Measurements from ENCODE around the gene DMWD.

The DMWD gene

GRCh38 chr19:45773384-45773783, 19.3 kb downstream of the DMWD start:
- no peak overlapping the region for H3K27ac ChIP-seq (ENCODE audit: low read depth, low read length)
- H3K36me3 ChIP-seq (ENCODE audit: insufficient read depth, low read length), result peaks cover 47% of the 10 kb centered on the region
- H3K27me3 ChIP-seq (ENCODE audit: control insufficient read depth in 1 of 2, insufficient read depth in 2 of 2, low read length in 2 of 2), result no peaks in the 10 kb centered on the region
- peaks cover 8% of the 10 kb centered on the region for H3K4me1 ChIP-seq (ENCODE audit: insufficient read depth, low read length)
- H3K9ac ChIP-seq (ENCODE audit: low read length), result no peak overlapping the region
- no peak overlapping the region for H3K4me3 ChIP-seq (ENCODE audit: low read depth in 1 of 2, low read length in 2 of 2)
- no peaks in the 10 kb centered on the region for H3K9me3 ChIP-seq (ENCODE audit: low read length)

GRCh38 chr19:45772912-45773311, 19.7 kb downstream of the DMWD start:
- no peak overlapping the region for H3K9ac ChIP-seq (ENCODE audit: low read length)
- H3K27me3 ChIP-seq (ENCODE audit: control insufficient read depth in 1 of 2, insufficient read depth in 2 of 2, low read length in 2 of 2), result no peaks in the 10 kb centered on the region
- no peak overlapping the region for H3K4me3 ChIP-seq (ENCODE audit: low read depth in 1 of 2, low read length in 2 of 2)
- peaks cover 7% of the 10 kb centered on the region for H3K4me1 ChIP-seq (ENCODE audit: insufficient read depth, low read length)
- peaks cover 43% of the 10 kb centered on the region for H3K36me3 ChIP-seq (ENCODE audit: insufficient read depth, low read length)
- H3K27ac ChIP-seq (ENCODE audit: low read depth, low read length), result no peak overlapping the region
- no peaks in the 10 kb centered on the region for H3K9me3 ChIP-seq (ENCODE audit: low read length)

GRCh38 chr19:45772130-45772840, 20.4 kb downstream of the DMWD start:
- Histone ChIP-seq H3K4me1 (ENCODE audit: insufficient read depth, low read length) (peaks cover 7% of the 10 kb centered on the region), H3K27me3 (ENCODE audit: control insufficient read depth in 1 of 2, insufficient read depth in 2 of 2, low read length in 2 of 2) (no peaks in the 10 kb centered on the region), H3K27ac (ENCODE audit: low read depth, low read length) (no peak overlapping the region), H3K9ac (ENCODE audit: low read length) (no peak overlapping the region), H3K36me3 (ENCODE audit: insufficient read depth, low read length) (peaks cover 36% of the 10 kb centered on the region), H3K4me3 (ENCODE audit: low read depth in 1 of 2, low read length in 2 of 2) (no peak overlapping the region), H3K9me3 (ENCODE audit: low read length) (no peaks in the 10 kb centered on the region)

GRCh38 chr19:45771311-45771933, 21.2 kb downstream of the DMWD start:
- Histone ChIP-seq H3K36me3 (ENCODE audit: insufficient read depth, low read length) (peaks cover 28% of the 10 kb centered on the region), H3K9me3 (ENCODE audit: low read length) (no peaks in the 10 kb centered on the region), H3K27ac (ENCODE audit: low read depth, low read length) (peak overlapping the region; percentile 65), H3K27me3 (ENCODE audit: control insufficient read depth in 1 of 2, insufficient read depth in 2 of 2, low read length in 2 of 2) (no peaks in the 10 kb centered on the region), H3K4me3 (ENCODE audit: low read depth in 1 of 2, low read length in 2 of 2) (no peak overlapping the region), H3K4me1 (ENCODE audit: insufficient read depth, low read length) (peaks cover 9% of the 10 kb centered on the region), H3K9ac (ENCODE audit: low read length) (no peak overlapping the region)

GRCh38 chr19:45770192-45771101, 22.2 kb downstream of the DMWD start:
- Histone ChIP-seq H3K4me3 (ENCODE audit: low read depth in 1 of 2, low read length in 2 of 2) (peak overlapping the region; percentile 28 to 60), H3K9ac (ENCODE audit: low read length) (no peak overlapping the region), H3K27me3 (ENCODE audit: control insufficient read depth in 1 of 2, insufficient read depth in 2 of 2, low read length in 2 of 2) (no peaks in the 10 kb centered on the region), H3K27ac (ENCODE audit: low read depth, low read length) (peak overlapping the region; percentile 80), H3K9me3 (ENCODE audit: low read length) (no peaks in the 10 kb centered on the region), H3K36me3 (ENCODE audit: insufficient read depth, low read length) (peaks cover 27% of the 10 kb centered on the region), H3K4me1 (ENCODE audit: insufficient read depth, low read length) (peaks cover 19% of the 10 kb centered on the region)

GRCh38 chr19:45769821-45770191, 22.8 kb downstream of the DMWD start:
- peak overlapping the region; percentile 18 to 60 for H3K4me3 ChIP-seq (ENCODE audit: low read depth in 1 of 2, low read length in 2 of 2)
- H3K9me3 ChIP-seq (ENCODE audit: low read length), result no peaks in the 10 kb centered on the region
- H3K36me3 ChIP-seq (ENCODE audit: insufficient read depth, low read length), result peaks cover 24% of the 10 kb centered on the region
- peak overlapping the region; percentile 80 for H3K27ac ChIP-seq (ENCODE audit: low read depth, low read length)
- peaks cover 26% of the 10 kb centered on the region for H3K4me1 ChIP-seq (ENCODE audit: insufficient read depth, low read length)
- H3K9ac ChIP-seq (ENCODE audit: low read length), result peak overlapping the region; percentile 2
- no peaks in the 10 kb centered on the region for H3K27me3 ChIP-seq (ENCODE audit: control insufficient read depth in 1 of 2, insufficient read depth in 2 of 2, low read length in 2 of 2)

GRCh38 chr19:45768984-45769782, 23.5 kb downstream of the DMWD start, which contains the start of gene SIX5:
TSS of gene SIX5 (minus strand) at chr19:45769252. CDS start at chr19:45768844, 408 bp downstream.
- Histone ChIP-seq H3K27me3 (ENCODE audit: control insufficient read depth in 1 of 2, insufficient read depth in 2 of 2, low read length in 2 of 2) (no peaks in the 10 kb centered on the region), H3K36me3 (ENCODE audit: insufficient read depth, low read length) (peaks cover 19% of the 10 kb centered on the region), H3K27ac (ENCODE audit: low read depth, low read length) (peak within 1 kb of the TSS; percentile 99), H3K9me3 (ENCODE audit: low read length) (no peaks in the 10 kb centered on the region), H3K9ac (ENCODE audit: low read length) (peak within 1 kb of the TSS; percentile 88), H3K4me3 (ENCODE audit: low read depth in 1 of 2, low read length in 2 of 2) (peak within 1 kb of the TSS; percentile 81 to 87), H3K4me1 (ENCODE audit: insufficient read depth, low read length) (peaks cover 32% of the 10 kb centered on the region)

- H3K9ac ChIP-seq (ENCODE audit: low read length), result peak overlapping the region; percentile 88
- H3K9me3 ChIP-seq (ENCODE audit: low read length), result no peaks in the 10 kb centered on the region
- peaks cover 19% of the 10 kb centered on the region for H3K36me3 ChIP-seq (ENCODE audit: insufficient read depth, low read length)
- H3K27ac ChIP-seq (ENCODE audit: low read depth, low read length), result peak overlapping the region; percentile 99
- H3K27me3 ChIP-seq (ENCODE audit: control insufficient read depth in 1 of 2, insufficient read depth in 2 of 2, low read length in 2 of 2), result no peaks in the 10 kb centered on the region
- peak overlapping the region; percentile 80 to 87 for H3K4me3 ChIP-seq (ENCODE audit: low read depth in 1 of 2, low read length in 2 of 2)
- peaks cover 37% of the 10 kb centered on the region for H3K4me1 ChIP-seq (ENCODE audit: insufficient read depth, low read length)
These were observed 24.0 kb downstream of the DMWD start for GRCh38 chr19:45768655-45768983.

- Histone ChIP-seq H3K27ac (ENCODE audit: low read depth, low read length) (peak overlapping the region; percentile 92), H3K9ac (ENCODE audit: low read length) (peak overlapping the region; percentile 88), H3K4me1 (ENCODE audit: insufficient read depth, low read length) (peaks cover 43% of the 10 kb centered on the region), H3K27me3 (ENCODE audit: control insufficient read depth in 1 of 2, insufficient read depth in 2 of 2, low read length in 2 of 2) (no peaks in the 10 kb centered on the region), H3K9me3 (ENCODE audit: low read length) (no peaks in the 10 kb centered on the region), H3K4me3 (ENCODE audit: low read depth in 1 of 2, low read length in 2 of 2) (peak overlapping the region; percentile 81 to 87), H3K36me3 (ENCODE audit: insufficient read depth, low read length) (peaks cover 13% of the 10 kb centered on the region)
These were observed 24.6 kb downstream of the DMWD start for GRCh38 chr19:45767881-45768654.

GRCh38 chr19:45767410-45767880, 25.2 kb downstream of the DMWD start:
- Histone ChIP-seq H3K27me3 (ENCODE audit: control insufficient read depth in 1 of 2, insufficient read depth in 2 of 2, low read length in 2 of 2) (no peaks in the 10 kb centered on the region), H3K9ac (ENCODE audit: low read length) (peak overlapping the region; percentile 74), H3K4me1 (ENCODE audit: insufficient read depth, low read length) (peaks cover 43% of the 10 kb centered on the region), H3K27ac (ENCODE audit: low read depth, low read length) (peak overlapping the region; percentile 92), H3K4me3 (ENCODE audit: low read depth in 1 of 2, low read length in 2 of 2) (peak overlapping the region; percentile 81 to 87), H3K36me3 (ENCODE audit: insufficient read depth, low read length) (peaks cover 7% of the 10 kb centered on the region), H3K9me3 (ENCODE audit: low read length) (no peaks in the 10 kb centered on the region)

All from muscle layer of colon (tissue), 2 donors.